MG63 (cell line): Measurements from ENCODE around the gene OGFR. TPM values are rescaled to one million over a fixed set of nuclear protein-coding genes. Genes with fewer than 3 reads are reported as not detected.

ENCODE experiments used
- DNase-seq: peaks from one replicate; pipeline ENCODE4 v3.0.0-alpha.2; 2020
- H3K27me3 ChIP-seq: fragments of 250-450 bp; sonication (Bioruptor Pico); 2 replicates; pipeline ENCODE4 v1.5.1; 2020; ENCODE audit warnings: mild to moderate bottlenecking, moderate library complexity
- H3K36me3 ChIP-seq: fragments of 250-450 bp; sonication (Bioruptor Pico); 2 replicates; pipeline ENCODE4 v1.5.1; 2020; ENCODE audit warnings: mild to moderate bottlenecking, moderate library complexity
- H3K4me3 ChIP-seq: fragments of 250-450 bp; sonication (Bioruptor Pico); 2 replicates; pipeline ENCODE4 v1.5.1; 2020; ENCODE audit warnings: mild to moderate bottlenecking, moderate library complexity
- H3K9me3 ChIP-seq: fragments of 250-450 bp; sonication (Bioruptor Pico); 2 replicates; pipeline ENCODE4 v1.5.1; 2020; ENCODE audit warnings: mild to moderate bottlenecking, moderate library complexity
- total RNA-seq: library from RNA; depleted of rRNA; stranded (reverse); fragments of >200 nt; shearing (Covaris generic); gene quantifications from 2 replicates; pipeline ENCODE4 v1.2.3, GENCODE V29; 2014; ENCODE audit warnings: low replicate concordance; rRNA removed

OGFR gene
- total RNA-seq, result 67.7 and 72.3 TPM in 2 replicates

DNA sequence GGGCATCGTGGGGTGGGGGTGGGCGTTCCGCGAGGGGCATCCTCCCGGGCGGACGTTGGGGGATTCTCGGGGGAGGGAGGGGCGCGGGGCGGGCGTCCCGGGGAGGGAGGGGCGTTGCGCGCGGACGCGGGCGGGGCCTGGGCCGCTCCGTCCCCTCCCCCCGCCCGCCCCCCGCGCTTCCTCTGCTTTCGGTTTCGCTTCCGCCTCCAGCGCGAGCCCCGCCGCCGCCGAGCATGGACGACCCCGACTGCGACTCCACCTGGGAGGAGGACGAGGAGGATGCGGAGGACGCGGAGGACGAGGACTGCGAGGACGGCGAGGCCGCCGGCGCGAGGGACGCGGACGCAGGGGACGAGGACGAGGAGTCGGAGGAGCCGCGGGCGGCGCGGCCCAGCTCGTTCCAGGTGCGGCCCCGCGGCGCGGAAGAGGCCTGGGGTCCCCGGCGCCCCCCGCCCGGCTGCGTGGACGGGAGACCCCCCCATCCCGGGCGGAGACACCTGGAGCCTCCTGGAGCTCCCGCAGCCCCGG, at the start of gene OGFR:
TSS of gene OGFR (plus strand) at position 209 of the 528 bp plus-strand sequence. CDS start at position 234, 25 bp downstream.
- no peaks in the 10 kb centered on the region for H3K27me3 ChIP-seq
- peaks cover 59% of the 10 kb centered on the region for H3K36me3 ChIP-seq
- H3K4me3 ChIP-seq, result peak within 1 kb of the TSS; percentile 80
- DNase-seq, result peak; percentile 65
- H3K9me3 ChIP-seq, result no peaks in the 10 kb centered on the region

GRCh38 chr20:62754991-62755356, 49.7 kb upstream of the OGFR start:
- Histone ChIP-seq H3K27me3 (no peaks in the 10 kb centered on the region), H3K36me3 (no peaks in the 10 kb centered on the region)
- DNase-seq, result no peak

GRCh38 chr20:62755817-62756724, 48.6 kb upstream of the OGFR start:
- no peak overlapping the region for H3K4me3 ChIP-seq
- H3K9me3 ChIP-seq, result no peaks in the 10 kb centered on the region
- no peaks in the 10 kb centered on the region for H3K27me3 ChIP-seq
- no peaks in the 10 kb centered on the region for H3K36me3 ChIP-seq
- peak; percentile 54 for DNase-seq

More at GRCh38 chr20:62754991-62755356, 49.7 kb upstream of the OGFR start:
- Histone ChIP-seq H3K9me3 (no peaks in the 10 kb centered on the region), H3K4me3 (no peak overlapping the region)

- DNase-seq, result no peak
- Histone ChIP-seq H3K36me3 (no peaks in the 10 kb centered on the region), H3K27me3 (no peaks in the 10 kb centered on the region), H3K9me3 (no peaks in the 10 kb centered on the region), H3K4me3 (no peak overlapping the region)
These were observed 46.3 kb upstream of the OGFR start for GRCh38 chr20:62758226-62758912.

GRCh38 chr20:62759981-62760431, 44.6 kb upstream of the OGFR start:
- no peak for DNase-seq

DNA sequence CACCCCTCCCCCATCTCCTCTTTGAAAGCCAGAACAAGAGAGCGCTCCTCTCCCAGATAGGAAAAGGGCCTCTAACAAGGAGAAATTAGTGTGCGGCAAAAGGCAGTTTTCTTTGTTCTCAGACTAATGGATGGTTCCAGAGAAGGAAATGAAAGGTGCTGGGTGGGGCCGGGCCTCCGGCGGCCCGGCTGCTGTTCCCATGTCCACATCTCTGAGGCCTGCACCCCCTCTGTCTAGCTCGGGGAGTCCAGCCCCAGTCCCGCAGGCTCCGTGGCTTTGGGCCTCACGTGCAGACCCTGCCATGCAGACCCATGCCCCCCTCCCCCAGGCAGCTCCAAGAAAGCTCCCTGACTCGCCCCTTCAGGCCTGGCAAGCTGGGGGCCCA, 44.2 kb upstream of the OGFR start:
- Histone ChIP-seq H3K9me3 (no peaks in the 10 kb centered on the region), H3K27me3 (no peaks in the 10 kb centered on the region), H3K4me3 (no peak overlapping the region), H3K36me3 (no peaks in the 10 kb centered on the region)
- DNase-seq, result no peak

More at GRCh38 chr20:62759981-62760431, 44.6 kb upstream of the OGFR start:
- Histone ChIP-seq H3K4me3 (no peak overlapping the region), H3K27me3 (no peaks in the 10 kb centered on the region), H3K9me3 (no peaks in the 10 kb centered on the region), H3K36me3 (no peaks in the 10 kb centered on the region)

- H3K9me3 ChIP-seq, result no peaks in the 10 kb centered on the region
- H3K36me3 ChIP-seq, result no peaks in the 10 kb centered on the region
- no peaks in the 10 kb centered on the region for H3K27me3 ChIP-seq
- no peak overlapping the region for H3K4me3 ChIP-seq
- no peak for DNase-seq
These were observed 43.5 kb upstream of the OGFR start for GRCh38 chr20:62760856-62761758.

- Histone ChIP-seq H3K27me3 (no peaks in the 10 kb centered on the region), H3K36me3 (no peaks in the 10 kb centered on the region), H3K9me3 (no peaks in the 10 kb centered on the region), H3K4me3 (no peak overlapping the region)
- no peak for DNase-seq
These were observed 42.9 kb upstream of the OGFR start for GRCh38 chr20:62761759-62762131.

DNA sequence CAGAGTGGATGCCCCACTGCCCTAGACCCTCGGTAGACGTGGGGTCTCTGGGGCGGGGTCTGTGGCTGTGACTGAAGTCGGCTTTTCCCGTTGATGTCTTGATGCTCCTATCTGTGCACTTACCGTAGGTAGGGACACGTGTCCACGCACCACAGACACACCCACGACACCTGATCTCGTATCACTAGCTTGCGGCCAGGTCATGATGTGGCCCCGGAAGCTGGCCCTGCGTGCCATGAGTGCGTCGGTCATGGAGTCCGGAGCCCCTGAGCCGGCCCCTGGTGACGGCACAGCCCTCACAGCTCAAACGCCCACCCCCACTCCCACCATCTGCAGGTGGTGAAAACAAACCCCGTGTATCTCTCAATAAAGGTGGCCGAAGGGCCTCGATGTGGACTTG, 42.3 kb upstream of the OGFR start:
- H3K4me3 ChIP-seq, result no peak overlapping the region
- no peaks in the 10 kb centered on the region for H3K27me3 ChIP-seq
- no peaks in the 10 kb centered on the region for H3K9me3 ChIP-seq
- no peaks in the 10 kb centered on the region for H3K36me3 ChIP-seq
- DNase-seq, result no peak

- Histone ChIP-seq H3K36me3 (no peaks in the 10 kb centered on the region), H3K4me3 (no peak overlapping the region), H3K27me3 (no peaks in the 10 kb centered on the region), H3K9me3 (no peaks in the 10 kb centered on the region)
- no peak for DNase-seq
These were observed 41.8 kb upstream of the OGFR start for GRCh38 chr20:62762801-62763368.

GRCh38 chr20:62763404-62763803, 41.2 kb upstream of the OGFR start:
- Histone ChIP-seq H3K4me3 (no peak overlapping the region), H3K9me3 (no peaks in the 10 kb centered on the region), H3K27me3 (no peaks in the 10 kb centered on the region), H3K36me3 (no peaks in the 10 kb centered on the region)
- no peak for DNase-seq

GRCh38 chr20:62764156-62764935, 40.3 kb upstream of the OGFR start:
- H3K27me3 ChIP-seq, result no peaks in the 10 kb centered on the region
- no peak overlapping the region for H3K4me3 ChIP-seq
- no peak for DNase-seq
- H3K9me3 ChIP-seq, result no peaks in the 10 kb centered on the region
- no peaks in the 10 kb centered on the region for H3K36me3 ChIP-seq

- DNase-seq, result no peak
- no peaks in the 10 kb centered on the region for H3K9me3 ChIP-seq
- no peaks in the 10 kb centered on the region for H3K27me3 ChIP-seq
- no peak overlapping the region for H3K4me3 ChIP-seq
- H3K36me3 ChIP-seq, result no peaks in the 10 kb centered on the region
These were observed 39.6 kb upstream of the OGFR start for GRCh38 chr20:62765021-62765420.

- Histone ChIP-seq H3K36me3 (no peaks in the 10 kb centered on the region), H3K9me3 (no peaks in the 10 kb centered on the region), H3K27me3 (no peaks in the 10 kb centered on the region), H3K4me3 (no peak overlapping the region)
- no peak for DNase-seq
These were observed 39.1 kb upstream of the OGFR start for GRCh38 chr20:62765432-62766070.

GRCh38 chr20:62766071-62766450, 38.6 kb upstream of the OGFR start:
- H3K36me3 ChIP-seq, result no peaks in the 10 kb centered on the region
- DNase-seq, result no peak
- no peak overlapping the region for H3K4me3 ChIP-seq
- no peaks in the 10 kb centered on the region for H3K9me3 ChIP-seq
- H3K27me3 ChIP-seq, result no peaks in the 10 kb centered on the region
